Measurements from ENCODE around the gene GFRA3.

DNA sequence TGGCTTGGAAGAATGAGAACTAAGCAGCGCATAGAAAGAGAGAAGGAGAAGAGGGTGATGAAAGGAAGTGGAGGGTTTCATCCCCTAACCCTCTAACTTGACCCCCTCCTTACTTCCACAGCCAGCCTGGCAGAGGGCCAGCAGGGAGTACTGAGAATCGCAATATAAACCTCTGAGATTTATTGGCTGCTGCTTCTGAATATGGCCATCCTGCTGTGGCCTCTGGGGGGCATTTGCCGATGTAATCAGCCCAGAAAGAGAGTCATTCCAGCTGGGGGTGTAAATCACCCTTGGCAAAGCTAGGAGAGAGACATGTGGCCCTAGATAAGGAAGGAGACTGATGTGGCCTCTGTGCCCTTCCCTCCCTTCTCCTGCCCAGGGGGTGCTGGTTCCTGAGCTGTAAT lies 960 bp upstream of the GFRA3 start:
- TF ChIP-seq, protein P1, sequence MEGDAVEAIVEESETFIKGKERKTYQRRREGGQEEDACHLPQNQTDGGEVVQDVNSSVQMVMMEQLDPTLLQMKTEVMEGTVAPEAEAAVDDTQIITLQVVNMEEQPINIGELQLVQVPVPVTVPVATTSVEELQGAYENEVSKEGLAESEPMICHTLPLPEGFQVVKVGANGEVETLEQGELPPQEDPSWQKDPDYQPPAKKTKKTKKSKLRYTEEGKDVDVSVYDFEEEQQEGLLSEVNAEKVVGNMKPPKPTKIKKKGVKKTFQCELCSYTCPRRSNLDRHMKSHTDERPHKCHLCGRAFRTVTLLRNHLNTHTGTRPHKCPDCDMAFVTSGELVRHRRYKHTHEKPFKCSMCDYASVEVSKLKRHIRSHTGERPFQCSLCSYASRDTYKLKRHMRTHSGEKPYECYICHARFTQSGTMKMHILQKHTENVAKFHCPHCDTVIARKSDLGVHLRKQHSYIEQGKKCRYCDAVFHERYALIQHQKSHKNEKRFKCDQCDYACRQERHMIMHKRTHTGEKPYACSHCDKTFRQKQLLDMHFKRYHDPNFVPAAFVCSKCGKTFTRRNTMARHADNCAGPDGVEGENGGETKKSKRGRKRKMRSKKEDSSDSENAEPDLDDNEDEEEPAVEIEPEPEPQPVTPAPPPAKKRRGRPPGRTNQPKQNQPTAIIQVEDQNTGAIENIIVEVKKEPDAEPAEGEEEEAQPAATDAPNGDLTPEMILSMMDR (IDR thresholded peaks at IDR 0.05; ENCODE audit: insufficient read depth, low read length, poor library complexity, severe bottlenecking) = no peak
- TF ChIP-seq EZH2phosphoT487 (conservative IDR thresholded peaks at IDR 0.05; ENCODE audit: low read length) = no peak
